ENCODE results near the gene HEATR3. TPM values are rescaled to one million over a fixed set of nuclear protein-coding genes. Genes with fewer than 3 reads are reported as not detected.

The HEATR3 gene
- total and polyA plus RNA-seq, 2 of the 8 experiments (the other 6 are each of a cell fraction or from before 2014, with no cell fraction given): 13.0 to 29.2 TPM

DNA sequence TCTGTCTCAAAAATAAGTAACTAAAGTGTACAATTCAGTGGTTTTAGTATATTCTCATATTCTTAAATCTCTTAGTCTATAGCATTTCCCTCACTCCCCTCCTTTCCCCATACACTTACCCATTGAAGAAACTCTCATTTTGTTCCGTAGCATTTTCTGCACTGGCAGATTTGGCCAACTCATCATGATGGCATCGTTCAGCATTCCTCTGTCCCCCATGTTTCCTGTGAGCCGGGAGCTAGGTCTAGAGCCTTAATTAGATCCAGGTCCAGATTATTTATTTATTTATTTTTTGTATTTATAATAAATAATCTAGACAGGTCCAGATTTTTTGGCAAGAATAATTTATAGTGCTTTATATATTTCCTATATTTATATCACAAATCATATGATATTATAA, 31.0 kb downstream of the HEATR3 start (continued):
- TF ChIP-seq, protein P1, sequence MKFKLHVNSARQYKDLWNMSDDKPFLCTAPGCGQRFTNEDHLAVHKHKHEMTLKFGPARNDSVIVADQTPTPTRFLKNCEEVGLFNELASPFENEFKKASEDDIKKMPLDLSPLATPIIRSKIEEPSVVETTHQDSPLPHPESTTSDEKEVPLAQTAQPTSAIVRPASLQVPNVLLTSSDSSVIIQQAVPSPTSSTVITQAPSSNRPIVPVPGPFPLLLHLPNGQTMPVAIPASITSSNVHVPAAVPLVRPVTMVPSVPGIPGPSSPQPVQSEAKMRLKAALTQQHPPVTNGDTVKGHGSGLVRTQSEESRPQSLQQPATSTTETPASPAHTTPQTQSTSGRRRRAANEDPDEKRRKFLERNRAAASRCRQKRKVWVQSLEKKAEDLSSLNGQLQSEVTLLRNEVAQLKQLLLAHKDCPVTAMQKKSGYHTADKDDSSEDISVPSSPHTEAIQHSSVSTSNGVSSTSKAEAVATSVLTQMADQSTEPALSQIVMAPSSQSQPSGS (IDR thresholded peaks at IDR 0.05; ENCODE audit: low read length): no peak
